GM12872 (cell line): ENCODE data around the gene TM4SF1.

Experiments
- TF ChIP-seq, protein P1 (sequence below): IDR thresholded peaks from 3 replicates; pipeline ENCODE4 v1.5.1; 2011; ENCODE audit warnings: low read depth, mild to moderate bottlenecking, low read length, moderate library complexity; ENCODE audit not compliant: insufficient read depth

TM4SF1 gene

DNA sequence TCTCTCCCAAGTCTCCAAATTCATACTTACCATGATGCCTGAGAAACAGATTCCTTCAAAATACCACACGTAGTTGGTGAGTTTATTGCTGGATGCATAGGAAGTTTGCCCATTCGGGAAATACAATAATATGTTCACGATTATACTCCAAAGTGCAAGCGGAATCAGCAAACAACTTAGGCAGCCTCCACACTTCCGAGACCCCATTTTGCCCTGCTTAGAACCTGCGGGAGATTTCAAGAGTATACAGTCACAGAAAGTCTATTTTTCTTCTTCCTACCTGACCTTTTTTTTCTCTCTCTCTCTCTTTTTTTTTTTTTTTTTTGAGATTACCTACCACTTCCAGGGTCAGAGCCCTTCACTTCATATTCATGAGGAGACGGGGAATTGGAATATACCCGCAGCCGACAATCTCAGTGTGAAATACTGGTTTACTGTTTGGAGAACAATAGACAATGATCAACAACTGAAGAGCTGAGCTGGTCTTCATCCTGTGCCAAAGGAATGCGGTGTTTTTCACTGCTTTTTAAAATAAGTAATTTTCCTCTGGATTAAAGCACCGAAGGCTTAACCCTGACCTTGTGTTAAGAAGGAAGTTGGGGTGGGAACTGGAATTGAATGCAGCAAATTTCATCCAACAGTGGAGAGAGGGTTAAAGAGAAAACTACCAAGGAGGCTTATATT, 44.1 kb downstream of the TM4SF1 start, which contains the start of gene TM4SF18:
TSS of gene TM4SF18 (minus strand) at position 461 of the 684 bp plus-strand sequence. CDS start at position 207, 254 bp downstream.
- TF ChIP-seq, protein P1, sequence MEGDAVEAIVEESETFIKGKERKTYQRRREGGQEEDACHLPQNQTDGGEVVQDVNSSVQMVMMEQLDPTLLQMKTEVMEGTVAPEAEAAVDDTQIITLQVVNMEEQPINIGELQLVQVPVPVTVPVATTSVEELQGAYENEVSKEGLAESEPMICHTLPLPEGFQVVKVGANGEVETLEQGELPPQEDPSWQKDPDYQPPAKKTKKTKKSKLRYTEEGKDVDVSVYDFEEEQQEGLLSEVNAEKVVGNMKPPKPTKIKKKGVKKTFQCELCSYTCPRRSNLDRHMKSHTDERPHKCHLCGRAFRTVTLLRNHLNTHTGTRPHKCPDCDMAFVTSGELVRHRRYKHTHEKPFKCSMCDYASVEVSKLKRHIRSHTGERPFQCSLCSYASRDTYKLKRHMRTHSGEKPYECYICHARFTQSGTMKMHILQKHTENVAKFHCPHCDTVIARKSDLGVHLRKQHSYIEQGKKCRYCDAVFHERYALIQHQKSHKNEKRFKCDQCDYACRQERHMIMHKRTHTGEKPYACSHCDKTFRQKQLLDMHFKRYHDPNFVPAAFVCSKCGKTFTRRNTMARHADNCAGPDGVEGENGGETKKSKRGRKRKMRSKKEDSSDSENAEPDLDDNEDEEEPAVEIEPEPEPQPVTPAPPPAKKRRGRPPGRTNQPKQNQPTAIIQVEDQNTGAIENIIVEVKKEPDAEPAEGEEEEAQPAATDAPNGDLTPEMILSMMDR: no peak

- TF ChIP-seq, protein P1: no peak
Observed at GRCh38 chr3:149332771-149333170, 44.7 kb downstream of the TM4SF1 start.

DNA sequence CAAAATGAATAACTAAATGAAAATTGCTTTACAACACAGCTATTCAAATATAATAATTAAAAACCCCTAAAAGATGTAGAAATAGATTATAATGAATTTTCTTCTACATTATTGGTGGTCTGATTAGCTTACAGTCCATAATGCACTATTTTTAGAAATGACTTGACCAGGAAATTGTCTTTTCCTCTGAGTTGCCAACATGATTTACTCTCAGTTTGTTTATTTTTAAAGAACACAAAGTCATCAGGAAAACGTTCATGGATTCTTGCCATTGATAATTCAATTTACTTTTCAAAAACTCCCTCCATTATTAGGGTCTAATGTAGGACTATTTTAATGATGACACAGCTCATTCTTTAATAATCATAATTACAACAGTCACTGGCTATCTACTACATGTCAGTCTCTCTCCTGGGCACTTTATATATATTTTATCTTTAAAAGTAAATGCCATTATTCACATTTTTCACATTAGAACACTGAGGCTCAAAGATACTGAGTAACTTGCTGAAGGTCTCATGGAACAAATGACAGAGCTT, 45.2 kb downstream of the TM4SF1 start:
- TF ChIP-seq, protein P1: no peak

- TF ChIP-seq, protein P1: no peak
Observed at GRCh38 chr3:149331396-149331795, 46.1 kb downstream of the TM4SF1 start.

- TF ChIP-seq, protein P1: no peak
Observed at GRCh38 chr3:149330609-149331331, 46.7 kb downstream of the TM4SF1 start.

DNA sequence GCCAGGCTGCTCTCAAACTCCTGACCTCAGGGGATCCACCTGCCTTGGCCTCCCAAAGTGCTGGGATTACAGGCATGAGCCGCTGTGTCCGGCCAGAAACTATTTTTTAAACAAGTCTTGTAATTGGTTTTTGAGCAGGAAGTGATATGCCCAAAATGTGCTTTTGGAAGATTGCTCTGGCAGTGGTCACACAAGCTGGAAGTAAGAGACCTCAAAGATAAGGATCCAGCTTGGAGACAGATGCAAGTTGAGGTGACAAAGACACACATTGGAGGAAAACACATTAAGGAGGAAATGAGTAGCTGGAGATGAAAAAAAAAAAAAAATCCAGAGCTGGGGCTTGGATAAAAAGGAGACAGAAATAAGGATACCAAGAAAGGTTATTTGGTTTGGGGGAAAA, 50.3 kb downstream of the TM4SF1 start:
- TF ChIP-seq, protein P1: no peak

DNA sequence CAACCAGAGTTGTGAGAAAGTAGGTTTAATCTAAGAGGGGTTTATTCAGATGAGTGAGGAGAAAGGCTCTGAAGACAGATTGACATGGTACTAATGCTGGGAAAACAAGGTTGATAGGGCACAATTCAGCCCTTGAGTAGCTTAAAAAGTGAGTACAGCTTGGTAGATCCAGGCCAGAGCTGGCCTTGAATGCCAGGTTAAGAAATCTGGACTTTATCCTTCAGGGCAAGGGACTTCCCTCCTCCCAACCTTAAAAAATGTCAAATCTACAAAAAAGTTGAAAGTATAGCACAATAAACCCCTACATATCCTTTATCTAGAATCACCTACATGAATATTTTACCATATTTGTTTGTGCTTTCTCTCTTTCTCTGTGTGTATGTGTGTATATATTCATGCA, 51.9 kb downstream of the TM4SF1 start:
- TF ChIP-seq, protein P1: no peak
